H1 (cell line): ENCODE measurements around the gene GALNT2.

Experiments
- CBX5 ChIP-seq: fragments of 300-800, 300-1000 bp; sonication (generic); IDR thresholded peaks from 2 replicates; pipeline ENCODE4 v1.7.1; 2016; ENCODE audit warnings: antibody characterized with exemption, low read length, low read depth
- CHD1 ChIP-seq: IDR thresholded peaks from 2 replicates; pipeline ENCODE4 v1.6.1; 2012; ENCODE audit warnings: low read depth, low read length, improper control_type of control experiment
- JUND ChIP-seq: IDR thresholded peaks from 2 replicates; pipeline ENCODE4 v1.6.1; 2011; ENCODE audit warnings: mild to moderate bottlenecking, improper control_type of control experiment, low read length
- POLR2A ChIP-seq, 2 experiments: IDR thresholded peaks; 1 replicate in 1 of 2; 2 replicates in 1 of 2; pipeline ENCODE4 v1.6.1; 2011; ENCODE audit warnings: low read depth in 2 of 2, low read length in 2 of 2, mild to moderate bottlenecking in 2 of 2; ENCODE audit errors: control extremely low read depth in 1 of 2
- POLR2AphosphoS5 ChIP-seq: IDR thresholded peaks from 2 replicates; pipeline ENCODE4 v1.6.1; 2011; ENCODE audit warnings: low read depth, low read length
- TF ChIP-seq, protein P1 (sequence below), 3 experiments: IDR thresholded peaks; 1 replicate in 2 of 3; 2 replicates in 1 of 3; pipeline versions ENCODE4 v1.5.1 to v1.6.1; 2011; ENCODE audit warnings: low read length in 3 of 3, mild to moderate bottlenecking in 3 of 3, inconsistent platforms in 2 of 3, low read depth in 1 of 3, moderate library complexity in 1 of 3; ENCODE audit not compliant: insufficient read depth in 1 of 3; ENCODE audit errors: control extremely low read depth in 1 of 3

DNA sequence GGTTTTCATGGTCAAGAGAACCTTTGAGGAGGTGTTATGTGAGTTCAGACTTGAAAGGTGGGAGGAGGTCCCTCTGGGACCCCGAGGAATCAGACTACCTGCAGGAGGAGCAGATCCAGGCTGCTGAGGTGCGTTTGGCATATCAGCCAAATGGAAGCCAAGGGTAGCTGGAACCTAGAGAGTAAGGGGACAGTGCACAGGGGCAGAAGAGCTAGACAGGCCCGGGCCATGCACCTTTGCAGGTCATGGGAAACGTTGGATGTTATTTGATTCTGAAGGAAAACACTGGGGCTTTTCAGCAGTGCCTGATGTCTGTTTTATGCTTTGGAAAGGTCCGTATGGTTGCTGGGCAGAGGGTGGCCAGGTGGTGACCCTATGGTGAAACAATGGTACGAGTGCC, 189.9 kb downstream of the GALNT2 start:
- TF ChIP-seq, protein P1, sequence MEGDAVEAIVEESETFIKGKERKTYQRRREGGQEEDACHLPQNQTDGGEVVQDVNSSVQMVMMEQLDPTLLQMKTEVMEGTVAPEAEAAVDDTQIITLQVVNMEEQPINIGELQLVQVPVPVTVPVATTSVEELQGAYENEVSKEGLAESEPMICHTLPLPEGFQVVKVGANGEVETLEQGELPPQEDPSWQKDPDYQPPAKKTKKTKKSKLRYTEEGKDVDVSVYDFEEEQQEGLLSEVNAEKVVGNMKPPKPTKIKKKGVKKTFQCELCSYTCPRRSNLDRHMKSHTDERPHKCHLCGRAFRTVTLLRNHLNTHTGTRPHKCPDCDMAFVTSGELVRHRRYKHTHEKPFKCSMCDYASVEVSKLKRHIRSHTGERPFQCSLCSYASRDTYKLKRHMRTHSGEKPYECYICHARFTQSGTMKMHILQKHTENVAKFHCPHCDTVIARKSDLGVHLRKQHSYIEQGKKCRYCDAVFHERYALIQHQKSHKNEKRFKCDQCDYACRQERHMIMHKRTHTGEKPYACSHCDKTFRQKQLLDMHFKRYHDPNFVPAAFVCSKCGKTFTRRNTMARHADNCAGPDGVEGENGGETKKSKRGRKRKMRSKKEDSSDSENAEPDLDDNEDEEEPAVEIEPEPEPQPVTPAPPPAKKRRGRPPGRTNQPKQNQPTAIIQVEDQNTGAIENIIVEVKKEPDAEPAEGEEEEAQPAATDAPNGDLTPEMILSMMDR (IDR thresholded peaks at IDR 0.05; ENCODE audit: control extremely low read depth in 1 of 3, insufficient read depth in 1 of 3, low read depth in 1 of 3, low read length in 3 of 3): no peak
- TF ChIP-seq CBX5 (no peak), POLR2A (IDR thresholded peaks at IDR 0.05; ENCODE audit: control extremely low read depth in 1 of 2, low read depth in 2 of 2, low read length in 2 of 2) (no peak), CHD1 (no peak), JUND (no peak), POLR2AphosphoS5 (no peak)
